Colonic mucosa (tissue), 4 donors: ENCODE results near the gene RBM46. TPM values are rescaled to one million over a fixed set of nuclear protein-coding genes. Genes with fewer than 3 reads are reported as not detected.

Source experiments
- DNase-seq: peaks from one replicate; pipeline ENCODE4 v3.0.0-alpha.2; 2020
- H3K27ac ChIP-seq: fragments of 200-600 bp; one replicate; pipeline ENCODE4 v1.8.0; 2021
- H3K27me3 ChIP-seq: fragments of 200-600 bp; one replicate; pipeline ENCODE4 v1.8.0; 2021
- H3K36me3 ChIP-seq: fragments of 200-600 bp; one replicate; pipeline ENCODE4 v1.8.0; 2021
- H3K4me1 ChIP-seq: fragments of 200-600 bp; one replicate; pipeline ENCODE4 v1.8.0; 2021; ENCODE audit warnings: mild to moderate bottlenecking
- H3K4me3 ChIP-seq: fragments of 200-600 bp; one replicate; pipeline ENCODE4 v1.8.0; 2021
- H3K9ac ChIP-seq, 2 donors: one replicate each; pipeline ENCODE4 v1.7.0; 2013; ENCODE audit warnings: control low read depth in 2 of 2, low read depth in 2 of 2, low read length in 2 of 2
- H3K9me3 ChIP-seq: fragments of 200-600 bp; one replicate; pipeline ENCODE4 v1.8.0; 2021
- intact Hi-C: fragments of 100-400 bp; cut with DNase I; formaldehyde crosslinking; loops from one replicate; pipeline ENCODE4 v1.14.1; 2022
- total RNA-seq, 2 donors: library from RNA; stranded (reverse); fragmentation: NEBNext Ultra II Directional in 1 of 2; extraction: Animal tissue kit (Norgen Biotek cat#: 25700) in 1 of 2; gene quantifications; one replicate each; pipeline ENCODE4 v1.2.1, GENCODE V29; 2021
- TF ChIP-seq, protein P1 (sequence below): fragments of 200-600 bp; IDR thresholded peaks from one replicate; pipeline ENCODE4 v1.8.0; 2022; ENCODE audit warnings: antibody characterized with exemption, mild to moderate bottlenecking
- donor health status: healthy.
- donor health status: DM: no; HTN: no; CAD: no.
- donor health status: DM: no; HTN: no; CAD: no.

RBM46 gene
- total RNA-seq, 2 donors from 2014 or later = not detected

DNA sequence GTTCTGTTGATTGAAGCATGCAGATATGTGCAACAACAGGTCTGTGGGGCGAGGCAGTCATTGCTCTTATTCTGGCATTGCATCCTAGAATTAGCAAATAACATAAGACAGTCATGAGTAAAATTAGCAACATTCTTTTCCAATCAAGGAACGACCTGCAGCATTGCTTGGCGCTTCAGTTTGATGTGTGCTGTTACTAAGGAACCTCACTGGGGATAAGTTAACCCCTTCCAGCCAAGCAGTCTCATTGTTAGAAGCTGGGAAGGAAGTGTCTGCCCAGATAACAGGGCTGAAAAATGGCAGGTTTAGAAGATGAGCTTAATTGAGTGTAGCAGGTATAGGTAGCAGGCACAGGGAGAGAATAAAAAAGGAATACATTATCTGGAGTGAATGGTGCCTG is 55.4 kb downstream of the RBM46 start:
- TF ChIP-seq, protein P1, sequence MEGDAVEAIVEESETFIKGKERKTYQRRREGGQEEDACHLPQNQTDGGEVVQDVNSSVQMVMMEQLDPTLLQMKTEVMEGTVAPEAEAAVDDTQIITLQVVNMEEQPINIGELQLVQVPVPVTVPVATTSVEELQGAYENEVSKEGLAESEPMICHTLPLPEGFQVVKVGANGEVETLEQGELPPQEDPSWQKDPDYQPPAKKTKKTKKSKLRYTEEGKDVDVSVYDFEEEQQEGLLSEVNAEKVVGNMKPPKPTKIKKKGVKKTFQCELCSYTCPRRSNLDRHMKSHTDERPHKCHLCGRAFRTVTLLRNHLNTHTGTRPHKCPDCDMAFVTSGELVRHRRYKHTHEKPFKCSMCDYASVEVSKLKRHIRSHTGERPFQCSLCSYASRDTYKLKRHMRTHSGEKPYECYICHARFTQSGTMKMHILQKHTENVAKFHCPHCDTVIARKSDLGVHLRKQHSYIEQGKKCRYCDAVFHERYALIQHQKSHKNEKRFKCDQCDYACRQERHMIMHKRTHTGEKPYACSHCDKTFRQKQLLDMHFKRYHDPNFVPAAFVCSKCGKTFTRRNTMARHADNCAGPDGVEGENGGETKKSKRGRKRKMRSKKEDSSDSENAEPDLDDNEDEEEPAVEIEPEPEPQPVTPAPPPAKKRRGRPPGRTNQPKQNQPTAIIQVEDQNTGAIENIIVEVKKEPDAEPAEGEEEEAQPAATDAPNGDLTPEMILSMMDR = no peak
- no peaks in the 10 kb centered on the region for H3K9me3 ChIP-seq

DNA sequence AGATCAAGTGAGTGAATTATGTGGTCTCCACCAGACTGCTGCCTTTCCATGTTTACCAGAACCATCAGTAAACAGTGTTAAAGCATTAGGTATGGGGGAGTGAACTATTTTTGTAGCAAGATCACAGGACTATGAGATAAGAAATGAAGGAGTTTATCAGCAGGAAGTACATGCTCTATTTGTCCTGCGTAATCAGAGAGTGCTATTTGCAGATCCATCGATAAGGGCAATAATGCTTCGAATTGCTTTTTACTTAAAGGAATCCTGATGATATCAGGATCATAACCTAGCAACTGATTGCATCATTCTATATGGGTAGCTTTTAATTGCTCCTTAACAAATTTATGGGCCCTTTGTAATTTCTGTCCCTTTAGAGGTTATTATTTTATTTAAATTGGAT is 57.1 kb downstream of the RBM46 start:
- H3K9me3 ChIP-seq = no peaks in the 10 kb centered on the region
- H3K9ac ChIP-seq = no peak overlapping the region
- no peaks in the 10 kb centered on the region for H3K36me3 ChIP-seq
- no peaks in the 10 kb centered on the region for H3K27me3 ChIP-seq
- intact Hi-C loops = no loop called here
- no peak for DNase-seq
- TF ChIP-seq, protein P1 = no peak
- H3K4me1 ChIP-seq = no peaks in the 10 kb centered on the region
- no peak overlapping the region for H3K27ac ChIP-seq
- no peak overlapping the region for H3K4me3 ChIP-seq

More for the DNA sequence above, 55.4 kb downstream of the RBM46 start:
- intact Hi-C loops = no loop called here
- no peaks in the 10 kb centered on the region for H3K36me3 ChIP-seq
- H3K27me3 ChIP-seq = no peaks in the 10 kb centered on the region
- H3K4me1 ChIP-seq = no peaks in the 10 kb centered on the region
- no peak overlapping the region for H3K4me3 ChIP-seq
- no peak overlapping the region for H3K27ac ChIP-seq
- no peak for DNase-seq
- H3K9ac ChIP-seq = no peak overlapping the region

DNA sequence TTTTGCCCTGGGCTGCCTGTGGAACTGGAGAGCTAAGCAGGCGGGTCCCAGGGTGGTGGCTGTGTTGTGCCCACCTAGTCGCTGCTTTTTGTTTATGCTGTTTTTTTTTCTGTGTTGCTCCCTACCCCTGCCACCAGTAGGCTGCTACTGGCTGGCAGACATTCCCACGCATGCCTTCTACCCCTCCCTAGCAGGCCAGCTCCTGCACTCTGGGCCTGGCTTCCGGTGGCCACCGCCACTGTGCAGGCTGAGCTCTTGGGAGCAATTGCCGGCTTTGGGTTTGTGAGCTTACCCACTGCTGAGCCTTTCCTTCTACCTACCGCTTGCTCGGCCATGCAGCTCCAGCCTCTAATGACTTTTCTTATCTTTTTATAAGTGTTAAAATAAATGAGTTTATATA is 57.6 kb downstream of the RBM46 start:
- DNase-seq = no peak
- no peaks in the 10 kb centered on the region for H3K36me3 ChIP-seq
- H3K9me3 ChIP-seq = no peaks in the 10 kb centered on the region
- H3K4me1 ChIP-seq = no peaks in the 10 kb centered on the region
- H3K27ac ChIP-seq = no peak overlapping the region
- H3K9ac ChIP-seq = no peak overlapping the region
- TF ChIP-seq, protein P1 = no peak
- H3K4me3 ChIP-seq = no peak overlapping the region
- no peaks in the 10 kb centered on the region for H3K27me3 ChIP-seq
- intact Hi-C loops = no loop called here

DNA sequence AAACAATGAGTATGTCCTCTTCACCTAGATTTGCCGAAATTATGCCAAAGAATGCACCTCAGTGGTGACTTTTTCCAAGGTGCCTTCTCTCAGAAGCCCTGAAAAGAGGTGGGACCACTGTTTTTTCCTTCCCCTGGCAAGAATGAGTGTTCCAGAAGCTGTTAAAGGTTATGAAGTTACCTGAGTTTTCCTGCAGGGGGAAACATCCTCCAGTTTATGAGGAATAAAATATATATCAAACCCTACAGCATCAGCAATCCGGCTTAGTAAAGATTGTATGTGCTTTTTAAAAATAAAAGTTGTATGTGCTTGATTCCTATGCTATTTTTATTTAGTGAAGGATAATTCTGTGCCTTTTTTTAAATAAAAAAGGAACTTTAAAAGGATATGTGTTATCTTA is 73.3 kb downstream of the RBM46 start:
- H3K9ac ChIP-seq = no peak overlapping the region
- H3K4me3 ChIP-seq = no peak overlapping the region
- TF ChIP-seq, protein P1 = no peak
- no peaks in the 10 kb centered on the region for H3K36me3 ChIP-seq
- no peak for DNase-seq
- H3K4me1 ChIP-seq = no peaks in the 10 kb centered on the region
- H3K27ac ChIP-seq = no peak overlapping the region
- no peaks in the 10 kb centered on the region for H3K27me3 ChIP-seq
- intact Hi-C loops = no loop called here
- H3K9me3 ChIP-seq = no peaks in the 10 kb centered on the region

DNA sequence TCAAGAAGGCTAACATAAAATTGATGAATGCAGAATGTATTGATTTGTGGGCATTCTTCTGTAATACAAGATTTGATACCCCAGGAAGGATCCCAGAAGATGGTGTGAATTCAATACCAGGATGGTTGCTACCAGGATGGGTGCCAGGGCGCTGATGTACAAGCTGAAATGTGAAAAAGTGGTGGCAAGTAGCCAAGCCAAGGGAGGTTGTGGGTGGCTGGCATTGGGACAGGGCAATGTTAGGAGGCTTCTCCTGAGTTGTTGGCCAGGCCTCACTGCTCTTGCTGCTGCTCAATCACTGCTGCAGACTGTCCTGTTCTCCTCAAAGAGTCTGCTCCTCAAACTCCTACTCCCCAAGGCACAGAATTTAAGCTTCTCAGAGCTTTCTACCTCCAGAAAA is 77.1 kb downstream of the RBM46 start:
- H3K4me3 ChIP-seq = no peak overlapping the region
- intact Hi-C loops = no loop called here
- H3K9me3 ChIP-seq = no peaks in the 10 kb centered on the region
- no peak overlapping the region for H3K9ac ChIP-seq
- TF ChIP-seq, protein P1 = no peak
- no peaks in the 10 kb centered on the region for H3K36me3 ChIP-seq
- no peak for DNase-seq
- H3K27ac ChIP-seq = no peak overlapping the region
- H3K27me3 ChIP-seq = no peaks in the 10 kb centered on the region
- no peaks in the 10 kb centered on the region for H3K4me1 ChIP-seq
